ENCODE results near the gene STAT1. TPM values are rescaled to one million over a fixed set of nuclear protein-coding genes. Genes with fewer than 3 reads are reported as not detected.

Gene STAT1
- polyA plus RNA-seq, 1 donor from 2014 or later, result 4.9 TPM

DNA sequence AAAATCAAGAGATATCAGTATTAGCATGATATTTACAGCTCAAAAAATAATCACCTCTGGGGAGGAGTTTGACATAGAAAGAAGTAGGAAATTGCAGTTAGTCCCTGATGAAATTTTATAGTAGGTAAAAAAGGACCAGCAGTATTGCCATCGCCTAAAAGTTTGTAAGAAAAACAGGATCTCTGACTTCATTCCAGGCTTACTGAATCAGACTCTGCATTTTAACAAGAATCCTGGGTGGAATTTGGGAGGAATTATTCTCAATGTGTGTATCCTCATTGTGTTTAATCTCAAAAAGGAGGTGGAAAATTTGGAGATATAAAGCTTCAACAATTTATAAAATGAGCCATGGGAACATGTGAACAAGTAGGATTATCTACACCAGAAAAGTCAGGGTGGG, 31.2 kb upstream of the STAT1 start:
- Histone ChIP-seq H3F3A (ENCODE audit: insufficient read depth, low read length, poor library complexity, severe bottlenecking) (no peaks in the 10 kb centered on the region), H3K4me2 (ENCODE audit: low read length) (no peak overlapping the region), H4K20me1 (ENCODE audit: insufficient read depth) (no peaks in the 10 kb centered on the region), H3K9me3 (ENCODE audit: low read length) (no peaks in the 10 kb centered on the region), H2AFZ (ENCODE audit: low read depth, low read length) (no peak overlapping the region), H3K27me3 (ENCODE audit: insufficient read depth, low read depth, low read length) (no peaks in the 10 kb centered on the region), H3K4me3 (ENCODE audit: low read length) (no peak overlapping the region), H3K27ac (ENCODE audit: low read length) (no peak overlapping the region), H3K9me2 (ENCODE audit: insufficient read depth, low read length) (no peaks in the 10 kb centered on the region), H3K9ac (ENCODE audit: low read length) (no peak overlapping the region), H3K36me3 (ENCODE audit: insufficient read depth, low read length) (no peaks in the 10 kb centered on the region), H3K79me2 (replicated peaks; ENCODE audit: insufficient read depth, low read length) (no peaks in the 10 kb centered on the region)
- TF ChIP-seq POLR2AphosphoS5 (IDR thresholded peaks at IDR 0.05) (no peak), RAD21 (conservative IDR thresholded peaks at IDR 0.05) (no peak), EP300 (conservative IDR thresholded peaks at IDR 0.05; ENCODE audit: poor library complexity, severe bottlenecking) (no peak), EZH2 (IDR thresholded peaks at IDR 0.05; ENCODE audit: borderline replicate concordance, insufficient read depth, low read length, poor library complexity, severe bottlenecking) (no peak), MXI1 (conservative IDR thresholded peaks at IDR 0.05; ENCODE audit: poor library complexity, severe bottlenecking) (no peak), SMC3 (conservative IDR thresholded peaks at IDR 0.05; ENCODE audit: poor library complexity) (no peak), TAF1 (IDR thresholded peaks at IDR 0.05; ENCODE audit: low read depth) (no peak)
- TF ChIP-seq, protein P1, sequence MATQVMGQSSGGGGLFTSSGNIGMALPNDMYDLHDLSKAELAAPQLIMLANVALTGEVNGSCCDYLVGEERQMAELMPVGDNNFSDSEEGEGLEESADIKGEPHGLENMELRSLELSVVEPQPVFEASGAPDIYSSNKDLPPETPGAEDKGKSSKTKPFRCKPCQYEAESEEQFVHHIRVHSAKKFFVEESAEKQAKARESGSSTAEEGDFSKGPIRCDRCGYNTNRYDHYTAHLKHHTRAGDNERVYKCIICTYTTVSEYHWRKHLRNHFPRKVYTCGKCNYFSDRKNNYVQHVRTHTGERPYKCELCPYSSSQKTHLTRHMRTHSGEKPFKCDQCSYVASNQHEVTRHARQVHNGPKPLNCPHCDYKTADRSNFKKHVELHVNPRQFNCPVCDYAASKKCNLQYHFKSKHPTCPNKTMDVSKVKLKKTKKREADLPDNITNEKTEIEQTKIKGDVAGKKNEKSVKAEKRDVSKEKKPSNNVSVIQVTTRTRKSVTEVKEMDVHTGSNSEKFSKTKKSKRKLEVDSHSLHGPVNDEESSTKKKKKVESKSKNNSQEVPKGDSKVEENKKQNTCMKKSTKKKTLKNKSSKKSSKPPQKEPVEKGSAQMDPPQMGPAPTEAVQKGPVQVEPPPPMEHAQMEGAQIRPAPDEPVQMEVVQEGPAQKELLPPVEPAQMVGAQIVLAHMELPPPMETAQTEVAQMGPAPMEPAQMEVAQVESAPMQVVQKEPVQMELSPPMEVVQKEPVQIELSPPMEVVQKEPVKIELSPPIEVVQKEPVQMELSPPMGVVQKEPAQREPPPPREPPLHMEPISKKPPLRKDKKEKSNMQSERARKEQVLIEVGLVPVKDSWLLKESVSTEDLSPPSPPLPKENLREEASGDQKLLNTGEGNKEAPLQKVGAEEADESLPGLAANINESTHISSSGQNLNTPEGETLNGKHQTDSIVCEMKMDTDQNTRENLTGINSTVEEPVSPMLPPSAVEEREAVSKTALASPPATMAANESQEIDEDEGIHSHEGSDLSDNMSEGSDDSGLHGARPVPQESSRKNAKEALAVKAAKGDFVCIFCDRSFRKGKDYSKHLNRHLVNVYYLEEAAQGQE (IDR thresholded peaks at IDR 0.05; ENCODE audit: borderline replicate concordance), result no peak
- TF ChIP-seq, protein P2, sequence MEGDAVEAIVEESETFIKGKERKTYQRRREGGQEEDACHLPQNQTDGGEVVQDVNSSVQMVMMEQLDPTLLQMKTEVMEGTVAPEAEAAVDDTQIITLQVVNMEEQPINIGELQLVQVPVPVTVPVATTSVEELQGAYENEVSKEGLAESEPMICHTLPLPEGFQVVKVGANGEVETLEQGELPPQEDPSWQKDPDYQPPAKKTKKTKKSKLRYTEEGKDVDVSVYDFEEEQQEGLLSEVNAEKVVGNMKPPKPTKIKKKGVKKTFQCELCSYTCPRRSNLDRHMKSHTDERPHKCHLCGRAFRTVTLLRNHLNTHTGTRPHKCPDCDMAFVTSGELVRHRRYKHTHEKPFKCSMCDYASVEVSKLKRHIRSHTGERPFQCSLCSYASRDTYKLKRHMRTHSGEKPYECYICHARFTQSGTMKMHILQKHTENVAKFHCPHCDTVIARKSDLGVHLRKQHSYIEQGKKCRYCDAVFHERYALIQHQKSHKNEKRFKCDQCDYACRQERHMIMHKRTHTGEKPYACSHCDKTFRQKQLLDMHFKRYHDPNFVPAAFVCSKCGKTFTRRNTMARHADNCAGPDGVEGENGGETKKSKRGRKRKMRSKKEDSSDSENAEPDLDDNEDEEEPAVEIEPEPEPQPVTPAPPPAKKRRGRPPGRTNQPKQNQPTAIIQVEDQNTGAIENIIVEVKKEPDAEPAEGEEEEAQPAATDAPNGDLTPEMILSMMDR (IDR thresholded peaks at IDR 0.05; ENCODE audit: poor library complexity, severe bottlenecking), result no peak

DNA sequence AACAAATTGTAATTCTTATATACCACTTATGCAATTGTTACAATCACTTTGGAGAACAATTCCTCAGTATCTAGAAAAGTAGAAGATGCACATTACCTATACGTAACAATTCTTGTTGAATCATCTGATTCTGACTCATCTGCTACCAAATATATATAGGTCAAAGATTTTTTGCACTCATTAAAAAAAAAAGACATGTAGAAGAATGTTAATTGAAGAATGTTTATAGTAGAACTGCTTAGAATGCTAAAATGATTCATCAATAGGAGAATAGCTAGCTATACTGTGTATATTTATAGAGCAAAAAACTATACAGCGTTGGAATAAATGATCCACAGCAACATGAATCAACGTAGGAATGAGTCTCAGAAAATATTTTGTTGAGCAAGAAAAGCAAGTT, 29.5 kb upstream of the STAT1 start:
- no peaks in the 10 kb centered on the region for H4K20me1 ChIP-seq (ENCODE audit: insufficient read depth)
- H2AFZ ChIP-seq (ENCODE audit: low read depth, low read length), result no peak overlapping the region
- no peaks in the 10 kb centered on the region for H3F3A ChIP-seq (ENCODE audit: insufficient read depth, low read length, poor library complexity, severe bottlenecking)
- H3K27me3 ChIP-seq (ENCODE audit: insufficient read depth, low read depth, low read length), result no peaks in the 10 kb centered on the region
- H3K9me3 ChIP-seq (ENCODE audit: low read length), result no peaks in the 10 kb centered on the region
- no peak overlapping the region for H3K9ac ChIP-seq (ENCODE audit: low read length)
- H3K36me3 ChIP-seq (ENCODE audit: insufficient read depth, low read length), result no peaks in the 10 kb centered on the region
- H3K27ac ChIP-seq (ENCODE audit: low read length), result no peak overlapping the region
- no peak for TF ChIP-seq MXI1 (conservative IDR thresholded peaks at IDR 0.05; ENCODE audit: poor library complexity, severe bottlenecking)
- TF ChIP-seq EP300 (conservative IDR thresholded peaks at IDR 0.05; ENCODE audit: poor library complexity, severe bottlenecking), result no peak
- no peak for TF ChIP-seq EZH2 (IDR thresholded peaks at IDR 0.05; ENCODE audit: borderline replicate concordance, insufficient read depth, low read length, poor library complexity, severe bottlenecking)
- TF ChIP-seq RAD21 (conservative IDR thresholded peaks at IDR 0.05), result no peak
- TF ChIP-seq TAF1 (IDR thresholded peaks at IDR 0.05; ENCODE audit: low read depth), result no peak
- no peak for TF ChIP-seq POLR2AphosphoS5 (IDR thresholded peaks at IDR 0.05)
- TF ChIP-seq, protein P2 (IDR thresholded peaks at IDR 0.05; ENCODE audit: poor library complexity, severe bottlenecking), result no peak
- TF ChIP-seq SMC3 (conservative IDR thresholded peaks at IDR 0.05; ENCODE audit: poor library complexity), result no peak
- TF ChIP-seq, protein P1 (IDR thresholded peaks at IDR 0.05; ENCODE audit: borderline replicate concordance), result no peak
- no peaks in the 10 kb centered on the region for H3K9me2 ChIP-seq (ENCODE audit: insufficient read depth, low read length)
- H3K4me2 ChIP-seq (ENCODE audit: low read length), result no peak overlapping the region
- H3K79me2 ChIP-seq (replicated peaks; ENCODE audit: insufficient read depth, low read length), result no peaks in the 10 kb centered on the region
- no peak overlapping the region for H3K4me3 ChIP-seq (ENCODE audit: low read length)

All from neural cell (in vitro differentiated cells).